GM18507 (cell line): ENCODE results near the gene PLAGL1.
"Not testable (repeated sequence)": the region's sequence is repeated elsewhere in the genome, so short reads cannot be mapped to it uniquely, and the experiment has no call there.

ENCODE experiments used
- DNase-seq: peaks from one replicate; pipeline ENCODE4 v3.0.0; 2011; ENCODE audit warnings: low read depth; ENCODE audit not compliant: insufficient read length; ENCODE audit errors: extremely low spot score
- FAIRE-seq: peaks from 2 replicates; lab custom pipeline; 2011; peaks lifted over from hg19 to GRCh38; lab: Jason Lieb, UNC

Gene PLAGL1

DNA sequence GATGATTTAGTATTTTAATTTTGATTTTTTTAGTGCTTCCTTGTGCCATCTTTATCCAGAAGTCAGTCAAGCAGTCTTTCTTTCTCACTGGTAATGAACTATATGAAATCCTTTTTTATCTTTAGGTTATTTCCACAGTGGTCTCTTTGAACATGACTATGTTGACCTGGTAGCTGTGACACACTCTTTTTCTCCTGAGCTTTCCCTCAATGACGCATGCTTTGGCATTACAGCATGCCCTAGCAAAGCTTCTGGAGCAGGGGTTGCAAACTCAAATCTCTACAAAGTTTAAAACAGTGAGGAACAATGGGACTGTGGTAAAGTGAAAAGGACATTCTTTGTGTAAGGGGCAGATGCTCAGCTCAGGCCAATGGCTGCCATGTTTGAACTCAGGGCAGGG lies 4.5 kb upstream of the PLAGL1 start:
- FAIRE-seq = no peak

DNA sequence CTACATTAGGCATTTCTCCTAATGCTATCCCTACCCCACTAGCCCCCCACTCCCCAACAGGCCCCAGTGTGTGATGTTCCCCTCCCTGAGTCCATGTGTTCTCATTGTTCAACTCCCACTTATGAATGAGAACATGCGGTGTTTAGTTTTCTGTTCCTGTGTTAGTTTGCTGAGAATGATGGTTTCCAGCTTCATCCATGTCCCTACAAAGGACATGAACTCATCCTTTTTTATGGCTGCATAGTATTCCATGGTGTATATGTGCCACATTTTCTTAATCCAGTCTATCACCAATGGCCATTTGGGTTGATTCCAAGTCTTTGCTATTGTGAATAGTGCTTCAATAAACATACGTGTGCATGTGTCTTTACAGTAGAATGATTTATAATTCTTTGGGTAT lies 1.6 kb upstream of the PLAGL1 start:
- not testable (repeated sequence) for DNase-seq, FAIRE-seq

More for the DNA sequence above, 4.5 kb upstream of the PLAGL1 start:
- DNase-seq = no peak

GRCh38 chr6:144008846-144009245 lies 787 bp upstream of the PLAGL1 start:
- DNase-seq (no peak), FAIRE-seq (no peak)

GRCh38 chr6:144007478-144008119 lies 460 bp downstream of the PLAGL1 start:
- FAIRE-seq = no peak
- DNase-seq = no peak

DNA sequence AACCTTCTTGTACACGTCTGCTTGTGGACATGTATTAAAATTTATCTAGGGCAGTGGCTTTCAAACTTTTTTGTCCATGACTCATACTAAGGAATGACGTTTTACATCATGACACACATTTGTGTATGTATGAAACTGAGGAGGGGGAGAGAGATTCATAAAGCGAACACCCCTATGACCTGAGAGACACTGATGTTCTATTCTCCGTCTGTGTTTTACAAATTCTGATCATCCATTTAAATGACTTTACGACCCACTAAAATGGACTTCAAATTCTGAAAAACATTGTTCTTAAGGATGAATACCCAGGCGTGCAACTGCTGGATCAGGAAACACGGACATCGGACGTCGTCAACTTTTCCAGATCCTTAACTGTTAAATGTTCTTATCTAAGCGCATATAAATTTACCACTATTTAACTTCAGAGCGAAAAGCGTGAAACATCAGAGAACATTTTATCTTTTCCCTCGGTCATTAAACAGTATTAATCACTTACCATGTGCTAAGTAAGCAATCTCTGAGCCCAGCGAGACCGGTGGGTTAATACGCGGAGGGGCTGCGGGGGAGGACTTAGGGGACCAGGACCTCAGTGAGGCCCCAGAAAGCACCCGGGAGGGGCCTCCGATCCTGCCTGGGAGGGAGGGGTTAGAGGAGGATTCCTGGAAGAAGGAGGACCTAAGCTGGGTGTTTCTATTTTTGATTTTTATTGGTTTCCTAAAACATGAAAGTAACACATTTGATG lies 1.2 kb downstream of the PLAGL1 start:
- DNase-seq (no peak), FAIRE-seq (no peak)

- DNase-seq (no peak), FAIRE-seq (no peak)
These were observed 8.7 kb downstream of the PLAGL1 start for GRCh38 chr6:143999406-143999805.

DNA sequence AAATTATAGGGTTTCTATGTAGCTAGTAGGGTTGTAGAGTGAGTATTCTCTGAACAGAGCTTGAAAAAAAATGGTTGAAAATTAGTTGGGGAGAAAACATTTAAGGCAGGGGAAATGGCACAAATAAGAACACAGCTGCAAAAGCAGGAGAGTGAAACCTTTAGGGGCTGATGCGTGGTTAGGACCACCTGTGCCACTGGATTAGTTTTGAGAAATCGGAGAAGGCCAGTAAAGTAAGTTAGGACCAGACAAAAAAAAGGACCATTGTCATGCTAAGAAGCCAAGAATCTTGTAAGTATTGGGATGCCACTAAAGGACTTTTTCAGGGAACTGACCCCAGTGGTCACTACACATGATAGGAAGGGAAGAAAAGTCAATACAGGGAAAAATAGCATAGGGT lies 9.4 kb downstream of the PLAGL1 start:
- DNase-seq (no peak), FAIRE-seq (no peak)

GRCh38 chr6:143993965-143994646 lies 14.0 kb downstream of the PLAGL1 start:
- DNase-seq (no peak), FAIRE-seq (no peak)

GRCh38 chr6:143992285-143992684 lies 15.8 kb downstream of the PLAGL1 start:
- DNase-seq = no peak
- no peak for FAIRE-seq

DNA sequence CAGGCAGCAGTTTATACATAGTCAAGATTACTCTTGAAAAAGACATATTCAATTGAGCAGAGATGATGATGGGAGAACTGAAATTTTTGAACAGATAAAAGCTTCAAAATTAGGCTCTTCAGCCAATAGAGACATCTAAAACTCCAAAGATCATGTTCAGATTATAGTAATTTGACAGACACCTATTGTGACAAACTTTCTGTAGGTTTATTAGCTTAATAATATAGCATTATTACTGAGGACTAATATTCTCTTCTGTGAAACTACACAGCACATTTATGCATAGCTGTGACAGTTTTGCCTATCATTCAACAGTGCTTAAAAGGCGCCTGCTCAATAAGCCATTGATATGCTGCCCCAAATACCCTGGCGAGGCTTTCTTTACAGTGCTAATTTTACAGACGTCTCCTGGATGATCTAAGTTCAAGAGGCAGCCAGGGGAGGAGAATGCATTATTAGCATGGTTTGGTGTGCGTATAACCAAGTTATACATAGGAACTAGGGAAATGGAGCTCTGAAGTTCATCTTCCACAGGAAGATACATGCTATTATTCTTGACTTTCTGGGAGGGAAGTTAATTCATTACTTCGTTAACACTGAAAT lies 21.5 kb downstream of the PLAGL1 start:
- FAIRE-seq (no peak), DNase-seq (no peak)

DNA sequence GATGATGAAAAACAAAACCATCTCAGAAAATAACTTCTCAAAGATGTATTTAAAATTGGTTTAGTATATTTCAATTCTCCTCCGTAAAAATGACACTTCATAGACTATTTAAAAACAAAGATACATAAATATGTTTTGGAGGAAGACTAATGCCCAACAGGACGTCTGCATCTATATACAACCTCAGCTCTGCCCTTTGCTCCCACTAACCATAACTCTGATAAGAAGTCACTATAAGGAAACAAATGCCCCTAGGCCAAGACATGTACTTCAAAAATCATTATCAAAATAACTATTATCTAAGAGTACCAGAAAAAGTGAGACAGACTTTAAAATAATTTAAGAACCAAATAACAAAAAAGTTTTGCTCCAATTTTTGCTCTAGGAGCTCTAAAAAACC lies 23.4 kb downstream of the PLAGL1 start:
- FAIRE-seq = no peak
- no peak for DNase-seq

- FAIRE-seq = no peak
- DNase-seq = no peak
These were observed 25.1 kb downstream of the PLAGL1 start for GRCh38 chr6:143982968-143983367.

DNA sequence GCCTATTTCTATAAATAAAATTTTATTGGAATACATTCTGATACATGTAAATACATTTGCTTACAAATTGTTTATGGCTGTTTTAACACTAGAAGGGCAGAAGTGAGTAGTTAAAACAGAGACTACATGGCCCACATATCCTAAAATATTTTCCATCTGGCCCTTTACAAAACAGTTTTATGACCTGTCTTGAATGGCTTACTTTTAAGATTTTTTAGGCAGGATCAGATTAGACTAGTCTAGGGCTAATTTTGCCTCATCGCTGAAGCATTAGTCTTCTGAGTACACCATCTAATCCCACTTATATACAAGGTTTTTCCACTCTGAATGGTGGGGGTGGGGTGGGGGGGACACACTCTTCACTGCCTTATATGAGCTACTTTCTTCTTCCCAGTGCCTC lies 27.1 kb downstream of the PLAGL1 start:
- no peak for FAIRE-seq
- no peak for DNase-seq

GRCh38 chr6:143976806-143977349 lies 31.2 kb downstream of the PLAGL1 start:
- no peak for DNase-seq
- FAIRE-seq = peak; percentile 49

GRCh38 chr6:143974089-143974488 lies 34.0 kb downstream of the PLAGL1 start:
- FAIRE-seq = no peak
- DNase-seq = no peak

GRCh38 chr6:143973097-143973966 lies 34.7 kb downstream of the PLAGL1 start:
- no peak for DNase-seq
- no peak for FAIRE-seq

DNA sequence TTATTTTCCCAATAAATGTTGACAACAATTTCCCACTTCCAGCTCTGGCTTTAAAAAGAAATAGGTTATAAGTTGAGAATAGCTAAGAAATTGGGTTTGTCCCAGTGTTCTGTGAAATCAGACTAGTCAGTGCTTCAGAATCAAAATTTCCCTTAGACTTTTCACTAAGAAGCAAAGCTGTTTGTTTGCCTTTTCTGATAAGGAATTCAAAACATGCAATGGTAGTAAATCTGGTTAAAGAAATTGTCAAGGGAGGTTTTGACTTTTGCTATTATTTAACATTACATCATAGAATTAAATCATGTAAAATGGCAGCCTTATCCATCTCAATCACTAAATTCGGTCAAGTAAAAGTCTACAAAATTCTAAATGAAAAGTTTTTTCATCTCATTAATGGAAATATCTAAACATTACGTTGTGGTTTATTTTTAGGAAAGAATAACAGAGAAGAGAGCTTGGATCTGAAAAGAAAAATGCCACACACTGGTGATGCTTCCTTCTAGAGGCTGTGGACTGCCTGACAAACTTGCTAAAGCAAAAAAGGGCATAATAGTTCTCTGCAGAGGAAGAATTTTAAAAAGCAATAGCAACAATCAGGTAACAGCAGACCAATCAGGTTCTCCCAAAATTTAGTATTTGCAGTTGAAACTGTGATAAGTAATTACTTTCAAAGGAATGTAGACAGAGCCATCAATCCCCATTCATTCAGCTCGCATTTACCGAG lies 36.4 kb downstream of the PLAGL1 start:
- no peak for FAIRE-seq
- DNase-seq = no peak

- no peak for FAIRE-seq
- no peak for DNase-seq
These were observed 37.4 kb downstream of the PLAGL1 start for GRCh38 chr6:143970456-143971218.
